Measurements from ENCODE around the gene PLEKHA5.

GRCh38 chr12:19084547-19084946, 45.0 kb upstream of the PLEKHA5 start:
- TF ChIP-seq, protein P1, sequence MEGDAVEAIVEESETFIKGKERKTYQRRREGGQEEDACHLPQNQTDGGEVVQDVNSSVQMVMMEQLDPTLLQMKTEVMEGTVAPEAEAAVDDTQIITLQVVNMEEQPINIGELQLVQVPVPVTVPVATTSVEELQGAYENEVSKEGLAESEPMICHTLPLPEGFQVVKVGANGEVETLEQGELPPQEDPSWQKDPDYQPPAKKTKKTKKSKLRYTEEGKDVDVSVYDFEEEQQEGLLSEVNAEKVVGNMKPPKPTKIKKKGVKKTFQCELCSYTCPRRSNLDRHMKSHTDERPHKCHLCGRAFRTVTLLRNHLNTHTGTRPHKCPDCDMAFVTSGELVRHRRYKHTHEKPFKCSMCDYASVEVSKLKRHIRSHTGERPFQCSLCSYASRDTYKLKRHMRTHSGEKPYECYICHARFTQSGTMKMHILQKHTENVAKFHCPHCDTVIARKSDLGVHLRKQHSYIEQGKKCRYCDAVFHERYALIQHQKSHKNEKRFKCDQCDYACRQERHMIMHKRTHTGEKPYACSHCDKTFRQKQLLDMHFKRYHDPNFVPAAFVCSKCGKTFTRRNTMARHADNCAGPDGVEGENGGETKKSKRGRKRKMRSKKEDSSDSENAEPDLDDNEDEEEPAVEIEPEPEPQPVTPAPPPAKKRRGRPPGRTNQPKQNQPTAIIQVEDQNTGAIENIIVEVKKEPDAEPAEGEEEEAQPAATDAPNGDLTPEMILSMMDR (IDR thresholded peaks at IDR 0.05) = no peak
- no peak for TF ChIP-seq POLR2AphosphoS5 (IDR thresholded peaks at IDR 0.05; ENCODE audit: low read depth, low read length)
- no peak for TF ChIP-seq TCF7L2 (IDR thresholded peaks at IDR 0.05; ENCODE audit: low read depth, low read length)
